GM21360 (cell line): Measurements from ENCODE around the gene EP300.

Experiments used
- ATAC-seq: cut with Tn5 transposase; IDR thresholded peaks from one replicate; pipeline ENCODE4 v1.9.1; 2021; ENCODE audit warnings: mild to moderate bottlenecking, moderate library complexity; ENCODE audit not compliant: unreplicated experiment

Gene EP300

DNA sequence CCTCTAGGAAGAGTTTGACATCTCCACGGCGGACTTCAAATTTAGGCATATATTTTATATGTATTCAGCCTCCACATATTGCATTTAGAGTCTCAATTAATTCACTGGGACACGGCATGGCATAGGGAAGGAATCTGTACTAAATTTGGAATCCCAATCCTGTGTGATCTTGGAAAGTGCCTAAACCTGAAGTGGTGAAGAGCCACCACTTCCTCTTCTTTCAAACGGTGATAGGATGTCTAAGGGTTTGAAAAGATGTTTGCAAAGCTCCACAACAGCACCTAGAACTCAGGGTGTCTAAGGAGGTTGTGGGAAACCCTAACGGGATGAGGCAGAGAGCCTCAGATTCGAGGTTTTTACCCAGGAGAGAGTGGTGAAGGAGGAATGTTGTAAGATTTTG is 111.7 kb downstream of the EP300 start:
- ATAC-seq, result no peak

DNA sequence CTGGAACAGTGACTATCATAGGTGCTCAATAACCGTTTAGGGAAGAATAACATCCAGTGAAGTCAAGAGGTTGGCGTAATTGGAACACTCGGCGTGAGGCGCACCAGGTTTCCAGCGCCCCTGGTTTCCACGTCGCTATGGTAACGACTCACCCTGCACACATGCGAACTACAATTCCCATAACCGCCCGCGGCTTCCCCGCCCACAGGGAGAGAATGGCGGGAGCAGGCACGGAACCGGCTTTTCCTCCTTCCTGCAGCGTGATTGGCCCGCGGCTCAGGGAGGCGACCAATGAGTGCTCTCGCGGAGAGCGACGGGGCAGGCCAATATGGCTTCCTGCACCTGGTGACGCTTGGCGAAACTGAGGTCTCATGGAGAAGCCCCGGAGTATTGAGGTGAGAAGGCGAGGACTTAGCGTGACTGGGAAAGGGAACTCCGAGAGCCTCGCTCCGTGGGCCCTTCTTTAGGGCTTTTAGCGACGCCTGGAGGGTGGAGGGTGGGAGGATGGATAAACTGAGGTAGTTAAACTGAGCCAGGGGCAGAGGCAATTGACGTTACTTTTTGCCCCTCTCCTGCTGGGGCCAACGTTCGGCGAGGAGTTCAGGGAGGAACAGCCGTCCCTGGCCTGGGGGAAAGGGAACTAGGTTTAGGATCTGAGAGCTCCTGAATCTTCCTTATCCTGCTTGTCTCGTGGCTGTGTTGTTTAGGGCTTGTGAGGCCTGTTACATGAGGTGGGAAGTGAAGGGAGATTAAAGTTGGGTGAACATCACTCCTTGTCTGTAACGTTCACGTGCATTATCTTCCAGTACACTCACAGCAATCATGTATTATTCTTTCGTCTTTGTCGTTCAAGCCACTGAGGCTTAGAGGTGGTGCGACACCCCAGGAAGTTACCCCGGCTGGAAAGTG is 112.9 kb downstream of the EP300 start, which contains the start of gene L3MBTL2:
Gene L3MBTL2 (plus strand): TSS at position 321 of the 909 bp plus-strand sequence. CDS start 51 bp downstream, at position 372.
- peak; percentile 92 for ATAC-seq

DNA sequence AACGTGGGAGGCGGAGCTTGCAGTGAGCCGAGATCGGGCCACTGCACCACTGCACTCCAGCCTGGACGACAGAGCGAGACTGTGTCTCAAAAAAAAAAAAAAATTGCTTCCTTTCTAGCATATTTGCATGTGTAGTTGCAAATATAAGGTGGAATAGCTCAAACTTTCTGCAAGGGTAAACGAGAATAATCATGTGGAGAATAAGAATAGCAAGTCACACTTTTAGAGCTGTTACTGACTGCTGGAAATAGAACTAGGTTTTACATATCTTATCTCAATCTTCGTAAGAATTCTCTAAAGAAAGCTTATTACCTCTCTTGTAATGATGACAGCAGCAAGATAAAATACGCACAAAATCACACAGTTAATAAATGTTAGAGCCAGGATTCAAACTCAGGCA is 114.3 kb downstream of the EP300 start:
- ATAC-seq, result no peak

DNA sequence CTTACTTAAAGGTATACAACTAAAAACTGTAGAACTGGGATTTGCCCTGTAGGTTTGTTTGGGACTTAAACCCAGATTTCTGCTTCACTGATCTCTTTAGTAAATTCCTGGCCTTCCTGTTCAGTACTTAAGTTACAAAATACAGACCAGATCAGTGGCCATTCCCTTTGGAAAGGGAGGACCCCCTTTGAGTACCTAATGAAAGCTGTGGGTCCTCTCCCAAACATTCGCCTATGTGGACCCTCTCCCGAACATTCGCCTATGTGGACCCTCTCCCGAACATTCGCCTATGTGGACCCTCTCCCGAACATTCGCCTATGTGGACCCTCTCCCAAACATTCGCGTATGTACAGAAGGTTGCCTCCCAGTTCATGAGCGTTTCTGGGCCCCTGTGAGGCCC is 123.0 kb downstream of the EP300 start:
- no peak for ATAC-seq

GRCh38 chr22:41215926-41216325 is 123.5 kb downstream of the EP300 start:
- ATAC-seq, result no peak

DNA sequence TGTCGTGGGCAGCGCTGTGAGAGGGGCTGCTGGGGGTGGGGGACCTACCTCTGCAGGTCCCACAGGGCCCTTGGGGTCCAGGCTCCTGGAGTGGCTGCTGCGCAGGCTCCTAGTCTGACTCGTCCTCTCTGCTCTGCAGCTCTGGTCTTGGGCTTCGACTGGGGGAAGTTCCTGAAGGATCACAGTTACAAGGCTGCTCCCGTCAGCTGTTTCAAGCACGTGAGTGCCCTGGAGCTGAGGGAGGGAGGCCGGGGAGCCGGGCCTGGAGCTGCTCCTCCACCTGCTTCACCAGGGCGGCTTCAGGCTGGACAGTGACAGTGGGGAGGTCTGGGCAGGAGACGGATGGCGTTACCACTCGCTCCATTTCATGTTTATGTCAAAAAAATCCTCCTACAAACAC is 124.6 kb downstream of the EP300 start:
- no peak for ATAC-seq

DNA sequence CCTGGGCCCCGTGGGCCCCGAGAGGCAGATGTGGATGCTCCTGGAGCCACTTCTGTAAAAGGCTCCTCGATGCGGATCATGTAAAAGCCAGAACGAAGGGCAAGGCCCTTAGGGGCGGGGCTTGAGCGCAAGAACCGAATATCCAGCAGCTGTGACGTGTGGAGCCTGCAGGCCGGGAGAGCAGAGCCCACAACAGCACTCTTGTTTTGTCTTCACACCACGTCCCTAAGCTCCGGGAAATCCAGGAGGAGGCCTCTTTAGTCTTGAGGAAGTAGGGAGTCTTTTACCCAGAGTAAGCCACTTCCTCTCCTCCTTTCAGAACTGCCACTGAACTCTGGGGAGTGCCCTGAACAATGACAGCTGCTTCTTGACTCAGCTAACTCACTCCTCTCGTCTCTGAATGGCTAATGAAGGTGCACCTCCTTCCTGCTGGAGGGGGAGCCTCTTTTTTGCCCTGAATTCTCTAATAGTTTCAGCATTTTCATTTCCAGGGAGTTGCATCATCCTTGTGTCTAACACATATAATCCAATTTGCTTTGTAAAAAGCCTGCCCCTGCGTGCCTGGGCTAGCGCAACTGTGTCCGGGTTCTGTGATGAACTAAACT is 125.3 kb downstream of the EP300 start:
- ATAC-seq, result no peak

DNA sequence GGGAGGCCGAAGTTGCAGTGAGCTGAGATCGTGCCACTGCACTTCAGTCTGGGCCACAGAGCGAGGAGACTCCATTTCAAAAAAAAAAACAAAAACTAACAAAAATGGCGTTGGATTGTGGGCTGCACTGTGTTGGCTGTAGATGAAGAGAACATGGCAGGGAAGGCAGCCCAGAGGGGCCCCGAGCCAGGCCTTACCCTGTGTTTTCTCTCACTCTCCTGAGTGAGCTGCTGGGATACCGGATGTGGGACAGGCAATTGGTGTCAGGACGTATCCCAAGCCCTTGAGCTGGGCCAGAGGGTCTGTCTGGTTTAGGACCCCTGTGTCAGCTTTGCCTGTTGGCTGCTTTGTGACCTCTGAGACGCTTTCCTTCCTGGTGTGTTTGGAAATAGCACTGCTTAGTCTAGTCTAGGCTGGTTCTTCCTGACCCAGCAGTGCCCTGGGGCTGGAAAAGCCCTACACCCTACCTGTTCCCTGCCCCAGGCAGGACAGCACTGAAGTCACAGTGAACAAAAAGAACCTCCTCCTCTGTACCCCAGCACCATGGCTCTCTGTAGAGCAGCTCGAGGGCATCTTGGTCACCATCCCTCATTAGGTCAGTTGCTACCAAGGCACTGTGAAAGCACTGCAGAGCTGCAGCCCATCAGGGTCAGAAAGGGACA is 130.6 kb downstream of the EP300 start:
- ATAC-seq, result no peak

DNA sequence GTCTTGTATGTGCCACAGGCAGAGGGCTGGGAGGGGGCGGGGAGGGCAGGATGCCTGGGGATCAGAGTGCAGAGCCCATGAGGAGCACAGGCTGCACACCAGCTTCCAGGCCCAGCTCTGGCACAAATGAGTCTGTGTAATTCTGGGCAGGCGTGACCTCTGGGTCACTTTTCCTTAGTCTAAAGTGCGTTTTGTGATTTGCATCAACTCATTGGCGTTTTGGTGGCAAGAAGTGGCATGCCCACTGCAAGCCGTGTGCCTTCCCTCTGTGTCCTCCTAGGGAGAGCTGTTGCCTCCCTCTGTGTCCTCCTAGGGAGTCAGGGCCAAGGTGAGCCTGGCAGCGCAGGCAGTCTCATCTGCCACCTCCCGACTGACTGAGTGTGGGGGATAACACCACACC is 131.1 kb downstream of the EP300 start:
- no peak for ATAC-seq

- ATAC-seq, result no peak
These were observed 134.6 kb downstream of the EP300 start for GRCh38 chr22:41226723-41227655.

GRCh38 chr22:41229215-41229614 is 136.8 kb downstream of the EP300 start:
- no peak for ATAC-seq
